Esophagus (tissue), 2 donors: Measurements from ENCODE around the gene SPINK1. TPM values are rescaled to one million over a fixed set of nuclear protein-coding genes. Genes with fewer than 3 reads are reported as not detected.

Source experiments
- H3K27ac ChIP-seq, 2 donors: one replicate each; pipeline ENCODE4 v1.5.1; 2013; ENCODE audit warnings: low read depth in 2 of 2, mild to moderate bottlenecking in 2 of 2, inconsistent platforms in 1 of 2, low read length in 1 of 2, moderate library complexity in 1 of 2
- H3K27me3 ChIP-seq, 2 donors: one replicate each; pipeline ENCODE4 v1.6.1; 2013; ENCODE audit warnings: low read length in 2 of 2, control low read depth in 1 of 2, mild to moderate bottlenecking in 1 of 2; ENCODE audit not compliant: insufficient read depth in 2 of 2, control insufficient read depth in 1 of 2
- H3K36me3 ChIP-seq, 2 donors: one replicate each; pipeline ENCODE4 v1.6.1; 2013; ENCODE audit warnings: low read length in 1 of 2; ENCODE audit not compliant: control insufficient read depth in 2 of 2, insufficient read depth in 2 of 2
- H3K4me1 ChIP-seq, 2 donors: one replicate each; pipeline ENCODE4 v1.6.1; 2013; ENCODE audit warnings: low read length in 1 of 2; ENCODE audit not compliant: control insufficient read depth in 2 of 2, insufficient read depth in 2 of 2
- H3K4me3 ChIP-seq, 2 donors: one replicate each; pipeline ENCODE4 v1.5.1; 2013; ENCODE audit warnings: low read length in 2 of 2, mild to moderate bottlenecking in 2 of 2, low read depth in 1 of 2, moderate library complexity in 1 of 2
- H3K9me3 ChIP-seq, 2 donors: one replicate each; pipeline ENCODE4 v1.6.1; 2013; ENCODE audit warnings: mild to moderate bottlenecking in 2 of 2, low read depth in 1 of 2, low read length in 1 of 2, moderate library complexity in 1 of 2; ENCODE audit not compliant: control insufficient read depth in 2 of 2, insufficient read depth in 1 of 2
- WGBS, 2 donors: extraction: QIAGEN DNeasy Blood & Tissue Kit; methylation state at CpG; one replicate each; pipeline ENCODE4 v1.1.7; 2013; 5-methylcytosine and 5-hydroxymethylcytosine counted together
- polyA plus RNA-seq, 2 donors: library from polyadenylated mRNA; stranded (reverse); fragments of 200-250 nt; gene quantifications; one replicate each; pipeline ENCODE4 v1.2.3, GENCODE V29; 2013
- donor health status: healthy with polysubstance abuse.
- donor health status: Bipolar disorder and iron deficiency.

SPINK1 gene
- polyA plus RNA-seq, 2 donors, result 0.76 to 5.3 TPM

DNA sequence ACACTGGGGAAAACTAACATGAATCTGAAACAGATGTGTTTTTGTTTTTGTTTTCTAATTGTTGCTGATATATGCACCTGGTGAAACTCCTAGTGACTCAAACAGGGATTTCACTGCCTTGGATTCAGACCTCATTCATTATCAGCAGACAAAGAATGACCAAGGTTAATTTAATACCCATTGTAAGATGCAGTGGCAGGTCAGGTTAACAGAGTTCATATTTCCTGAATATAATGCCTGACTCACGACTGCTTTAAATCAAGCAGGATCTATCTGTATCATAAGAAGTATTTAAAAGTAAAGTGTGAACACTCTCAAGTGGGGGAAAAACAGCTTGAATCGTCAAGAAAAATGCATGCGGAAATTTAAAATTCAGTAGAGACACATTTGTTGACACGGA is 54.5 kb downstream of the SPINK1 start:
- no peak overlapping the region for H3K4me3 ChIP-seq
- no peaks in the 10 kb centered on the region for H3K36me3 ChIP-seq
- no peak overlapping the region for H3K27ac ChIP-seq
- H3K4me1 ChIP-seq, result no peaks in the 10 kb centered on the region
- H3K27me3 ChIP-seq, result no peaks in the 10 kb centered on the region
- 86% methylated on average over 4 of the region's 4 CpGs for WGBS, 2 donors
- no peaks in the 10 kb centered on the region for H3K9me3 ChIP-seq

Other genes starting within 250 kb of the SPINK1 start
- gene JAKMIP2, start 48.9 kb downstream of the SPINK1 start, polyA plus RNA-seq, result under 1 TPM; 0.10 to 0.20 TPM
- gene SCGB3A2, start 47.0 kb upstream of the SPINK1 start, polyA plus RNA-seq, result under 1 TPM in 1 of 2 donors, not detected in 1; 0.13 TPM
- not detected for gene C5orf46, start 74.9 kb upstream of the SPINK1 start, polyA plus RNA-seq
- gene SPINK5, start 232.3 kb upstream of the SPINK1 start, polyA plus RNA-seq, result 1,000 to 10,000 TPM in 1 of 2 donors, 100 to 1,000 TPM in 1; 772 to 1,309 TPM